Measurements from ENCODE around the gene GPR141. TPM values are rescaled to one million over a fixed set of nuclear protein-coding genes. Genes with fewer than 3 reads are reported as not detected.

Gene GPR141
- total RNA-seq, 1 donor from 2014 or later = not detected

DNA sequence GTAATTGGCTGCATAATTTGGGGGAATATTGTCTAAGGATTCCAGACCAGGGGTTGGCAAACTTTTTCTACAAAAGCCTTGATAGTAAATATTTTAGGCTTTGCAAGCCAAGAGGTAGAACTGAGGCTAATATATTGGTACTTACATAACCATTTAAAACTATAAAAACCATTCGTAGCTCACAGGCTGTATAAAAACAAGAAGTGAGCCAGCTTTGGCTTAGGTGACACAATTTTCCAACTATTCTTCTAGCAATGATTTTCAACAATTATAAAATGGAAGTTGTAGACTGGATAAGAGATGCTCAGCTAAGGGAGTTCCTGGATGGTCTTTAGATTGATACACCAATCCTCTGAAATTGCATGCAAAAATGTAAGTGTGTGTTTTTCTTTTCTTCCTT lies 1.4 kb downstream of the GPR141 start:
- Mint-ChIP-seq H3K27me3 (ENCODE audit: unreplicated experiment) (no peaks in the 10 kb centered on the region), H3K4me3 (ENCODE audit: unreplicated experiment) (no peak overlapping the region), H3K36me3 (ENCODE audit: unreplicated experiment) (no peaks in the 10 kb centered on the region), H3K9me3 (ENCODE audit: unreplicated experiment) (peaks cover 4% of the 10 kb centered on the region), H3K4me1 (ENCODE audit: unreplicated experiment) (no peaks in the 10 kb centered on the region), H3K27ac (ENCODE audit: unreplicated experiment) (no peak overlapping the region)
- TF ChIP-seq, protein P1, sequence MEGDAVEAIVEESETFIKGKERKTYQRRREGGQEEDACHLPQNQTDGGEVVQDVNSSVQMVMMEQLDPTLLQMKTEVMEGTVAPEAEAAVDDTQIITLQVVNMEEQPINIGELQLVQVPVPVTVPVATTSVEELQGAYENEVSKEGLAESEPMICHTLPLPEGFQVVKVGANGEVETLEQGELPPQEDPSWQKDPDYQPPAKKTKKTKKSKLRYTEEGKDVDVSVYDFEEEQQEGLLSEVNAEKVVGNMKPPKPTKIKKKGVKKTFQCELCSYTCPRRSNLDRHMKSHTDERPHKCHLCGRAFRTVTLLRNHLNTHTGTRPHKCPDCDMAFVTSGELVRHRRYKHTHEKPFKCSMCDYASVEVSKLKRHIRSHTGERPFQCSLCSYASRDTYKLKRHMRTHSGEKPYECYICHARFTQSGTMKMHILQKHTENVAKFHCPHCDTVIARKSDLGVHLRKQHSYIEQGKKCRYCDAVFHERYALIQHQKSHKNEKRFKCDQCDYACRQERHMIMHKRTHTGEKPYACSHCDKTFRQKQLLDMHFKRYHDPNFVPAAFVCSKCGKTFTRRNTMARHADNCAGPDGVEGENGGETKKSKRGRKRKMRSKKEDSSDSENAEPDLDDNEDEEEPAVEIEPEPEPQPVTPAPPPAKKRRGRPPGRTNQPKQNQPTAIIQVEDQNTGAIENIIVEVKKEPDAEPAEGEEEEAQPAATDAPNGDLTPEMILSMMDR (IDR thresholded peaks at IDR 0.05) = no peak
- DNase-seq (ENCODE audit: extremely low spot score, unreplicated experiment) = no peak

DNA sequence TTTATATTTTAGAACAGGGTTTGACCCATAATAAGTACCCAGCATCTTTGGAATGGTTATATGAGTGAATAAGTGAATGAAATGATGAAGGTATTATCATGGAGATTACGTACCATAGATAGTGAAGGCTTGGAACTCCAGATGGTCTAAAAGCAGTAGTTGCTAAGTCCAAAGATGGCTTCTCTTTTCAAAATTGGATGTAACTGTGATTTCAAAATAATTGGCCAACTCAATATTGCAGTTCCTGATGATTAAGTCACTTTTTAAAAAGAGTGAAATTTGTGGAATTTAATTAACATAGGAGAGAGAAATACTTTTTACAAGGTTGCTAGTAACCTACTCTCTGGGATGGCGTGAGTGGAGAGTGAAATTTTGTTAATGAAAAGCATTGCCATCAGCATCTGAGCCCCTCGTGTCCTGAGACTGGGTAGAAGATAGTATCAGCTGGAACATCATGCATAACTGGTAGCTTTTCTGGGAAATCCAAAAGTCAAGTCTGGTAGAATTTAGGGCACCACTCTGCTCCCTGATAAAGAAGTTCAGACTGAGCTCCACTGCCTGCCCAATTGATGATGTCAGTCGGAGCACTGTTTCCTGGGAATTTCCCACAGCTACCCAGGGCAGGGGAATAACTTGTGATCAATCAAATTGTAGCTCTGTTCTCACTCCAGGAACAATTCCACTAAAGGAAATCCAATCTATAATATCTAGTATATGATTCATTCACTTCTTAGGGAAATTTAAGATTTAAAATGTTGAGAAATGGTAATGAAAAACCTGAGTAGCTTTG lies 3.2 kb downstream of the GPR141 start:
- H3K4me3 Mint-ChIP-seq (ENCODE audit: unreplicated experiment) = no peak overlapping the region
- peaks cover 14% of the 10 kb centered on the region for H3K9me3 Mint-ChIP-seq (ENCODE audit: unreplicated experiment)
- no peaks in the 10 kb centered on the region for H3K4me1 Mint-ChIP-seq (ENCODE audit: unreplicated experiment)
- TF ChIP-seq, protein P1 (IDR thresholded peaks at IDR 0.05) = no peak
- no peak overlapping the region for H3K27ac Mint-ChIP-seq (ENCODE audit: unreplicated experiment)
- no peaks in the 10 kb centered on the region for H3K27me3 Mint-ChIP-seq (ENCODE audit: unreplicated experiment)
- H3K36me3 Mint-ChIP-seq (ENCODE audit: unreplicated experiment) = no peaks in the 10 kb centered on the region
- no peak for DNase-seq (ENCODE audit: extremely low spot score, unreplicated experiment)

DNA sequence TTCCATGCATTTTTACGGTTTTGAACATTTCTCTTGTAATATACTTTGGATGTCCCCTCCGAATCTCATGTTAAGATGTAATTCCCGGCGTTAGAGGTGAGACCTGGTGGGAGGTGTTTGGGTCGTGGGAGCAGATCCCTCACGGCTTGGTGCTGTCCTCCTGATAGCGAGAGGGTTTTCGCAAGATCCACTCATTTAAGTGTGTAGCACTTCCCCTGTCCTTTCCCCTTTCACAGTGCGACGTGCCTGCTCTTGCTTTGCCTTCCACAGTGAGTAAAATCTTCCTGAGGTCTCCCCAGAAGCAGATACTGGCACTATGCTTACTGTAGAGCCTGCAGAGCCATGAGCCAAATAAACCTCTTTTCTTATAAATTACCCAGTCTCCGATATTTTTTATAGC lies 6.6 kb downstream of the GPR141 start:
- Mint-ChIP-seq H3K9me3 (ENCODE audit: unreplicated experiment) (peaks cover 14% of the 10 kb centered on the region), H3K4me1 (ENCODE audit: unreplicated experiment) (no peaks in the 10 kb centered on the region)

DNA sequence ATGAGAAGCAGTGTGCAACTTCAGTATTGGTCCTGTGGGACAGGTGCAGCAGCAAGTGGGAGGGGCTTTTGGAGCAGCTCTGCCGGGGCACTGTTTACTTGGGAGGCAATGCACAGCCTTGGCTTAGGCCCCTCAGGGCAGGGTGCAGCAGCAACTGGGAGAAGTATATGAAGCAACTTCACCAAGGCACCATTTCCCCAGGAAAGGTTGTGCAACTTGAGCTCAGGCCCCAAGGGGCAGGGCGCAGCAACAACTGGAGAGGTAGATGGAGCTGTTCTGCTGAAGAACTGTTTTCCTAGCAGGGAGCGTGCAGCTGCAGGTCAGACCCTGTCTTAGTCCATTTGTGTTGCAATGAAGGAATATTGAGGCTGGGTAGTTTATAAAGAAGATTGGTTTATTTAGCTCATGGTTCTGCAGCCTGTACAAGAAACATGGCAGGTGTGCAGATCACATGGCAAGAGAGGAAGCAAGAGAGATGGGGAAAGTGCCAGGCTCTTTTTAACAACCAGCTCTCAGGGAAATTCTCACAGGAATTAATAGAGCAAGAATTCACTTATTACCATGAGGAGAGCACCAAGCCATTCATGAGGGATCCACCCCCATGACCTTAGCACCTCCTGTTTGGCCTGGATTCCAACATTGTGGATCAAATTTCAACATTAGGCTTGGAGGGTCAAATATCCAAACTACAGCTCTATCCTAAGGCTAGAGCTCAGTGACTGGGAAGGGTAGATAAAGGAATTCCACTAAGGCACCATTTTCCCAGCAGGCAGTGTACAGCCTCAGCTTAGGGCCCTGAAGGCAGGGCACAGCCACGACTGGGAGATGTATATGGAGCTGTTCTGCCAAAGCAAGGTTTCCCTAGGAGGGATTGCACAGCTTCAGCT lies 10.9 kb downstream of the GPR141 start:
- no peak for DNase-seq (ENCODE audit: extremely low spot score, unreplicated experiment)
- no peaks in the 10 kb centered on the region for H3K27me3 Mint-ChIP-seq (ENCODE audit: unreplicated experiment)
- TF ChIP-seq, protein P1 (IDR thresholded peaks at IDR 0.05) = no peak
- H3K36me3 Mint-ChIP-seq (ENCODE audit: unreplicated experiment) = no peaks in the 10 kb centered on the region
- H3K4me3 Mint-ChIP-seq (ENCODE audit: unreplicated experiment) = no peak overlapping the region
- no peak overlapping the region for H3K27ac Mint-ChIP-seq (ENCODE audit: unreplicated experiment)
- no peaks in the 10 kb centered on the region for H3K4me1 Mint-ChIP-seq (ENCODE audit: unreplicated experiment)
- H3K9me3 Mint-ChIP-seq (ENCODE audit: unreplicated experiment) = peaks cover 10% of the 10 kb centered on the region

More for the DNA sequence above, 6.6 kb downstream of the GPR141 start:
- no peaks in the 10 kb centered on the region for H3K27me3 Mint-ChIP-seq (ENCODE audit: unreplicated experiment)
- DNase-seq (ENCODE audit: extremely low spot score, unreplicated experiment) = no peak
- no peak overlapping the region for H3K27ac Mint-ChIP-seq (ENCODE audit: unreplicated experiment)
- TF ChIP-seq, protein P1 (IDR thresholded peaks at IDR 0.05) = no peak
- no peaks in the 10 kb centered on the region for H3K36me3 Mint-ChIP-seq (ENCODE audit: unreplicated experiment)
- no peak overlapping the region for H3K4me3 Mint-ChIP-seq (ENCODE audit: unreplicated experiment)

DNA sequence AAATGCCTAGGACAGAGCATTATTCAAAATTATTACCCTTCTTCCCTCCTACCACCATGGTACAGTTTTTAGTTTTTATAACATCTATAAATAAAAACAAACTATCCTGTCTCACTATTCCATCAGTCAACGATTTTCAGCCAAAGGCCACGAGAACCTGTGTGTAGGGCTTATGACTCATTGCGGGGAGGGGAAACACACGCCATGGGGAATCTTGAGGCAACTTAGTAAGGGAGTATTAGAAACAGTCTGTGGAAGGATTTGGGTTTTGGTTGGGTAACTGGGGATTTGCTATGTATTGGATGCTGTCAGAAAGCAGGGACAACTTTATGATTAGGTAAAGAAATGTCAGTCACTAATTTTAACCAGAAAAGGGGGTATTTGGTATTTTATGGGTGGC lies 14.7 kb downstream of the GPR141 start:
- no peak overlapping the region for H3K27ac Mint-ChIP-seq (ENCODE audit: unreplicated experiment)
- no peaks in the 10 kb centered on the region for H3K36me3 Mint-ChIP-seq (ENCODE audit: unreplicated experiment)
- H3K4me1 Mint-ChIP-seq (ENCODE audit: unreplicated experiment) = no peaks in the 10 kb centered on the region
- H3K9me3 Mint-ChIP-seq (ENCODE audit: unreplicated experiment) = no peaks in the 10 kb centered on the region
- no peak for DNase-seq (ENCODE audit: extremely low spot score, unreplicated experiment)
- TF ChIP-seq, protein P1 (IDR thresholded peaks at IDR 0.05) = no peak
- no peak overlapping the region for H3K4me3 Mint-ChIP-seq (ENCODE audit: unreplicated experiment)
- no peaks in the 10 kb centered on the region for H3K27me3 Mint-ChIP-seq (ENCODE audit: unreplicated experiment)
